ENCODE data around the gene DCDC2. TPM values are rescaled to one million over a fixed set of nuclear protein-coding genes. Genes with fewer than 3 reads are reported as not detected.
A peak's percentile ranks its signal among the peaks of the same experiment; 100 is the strongest.

DCDC2 gene
- total RNA-seq, 1 donor from 2014 or later: 4.5 TPM

DNA sequence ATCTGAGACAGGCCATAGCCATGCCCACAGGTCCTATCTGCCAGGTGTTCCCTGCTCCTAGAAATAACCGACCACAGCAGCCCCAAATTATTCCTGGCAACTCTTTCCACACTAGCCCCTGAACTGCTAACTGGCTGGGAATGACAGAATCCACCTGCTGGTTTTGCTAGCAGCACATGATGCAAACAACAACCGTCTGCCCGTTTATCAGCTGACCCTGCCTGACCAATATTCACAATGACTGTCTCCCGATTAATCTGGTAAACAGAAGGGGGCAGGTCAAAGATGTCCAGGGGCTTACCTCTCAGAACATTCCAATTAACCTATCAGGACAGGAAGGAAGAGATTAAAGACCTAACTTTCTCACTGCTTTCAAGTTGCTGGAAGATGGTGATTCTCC is 130.3 kb downstream of the DCDC2 start:
- H3K9me3 Mint-ChIP-seq (ENCODE audit: unreplicated experiment): no peaks in the 10 kb centered on the region
- no peak for FAIRE-seq
- H3K27ac ChIP-seq (ENCODE audit: low read depth, low read length): no peak overlapping the region

DNA sequence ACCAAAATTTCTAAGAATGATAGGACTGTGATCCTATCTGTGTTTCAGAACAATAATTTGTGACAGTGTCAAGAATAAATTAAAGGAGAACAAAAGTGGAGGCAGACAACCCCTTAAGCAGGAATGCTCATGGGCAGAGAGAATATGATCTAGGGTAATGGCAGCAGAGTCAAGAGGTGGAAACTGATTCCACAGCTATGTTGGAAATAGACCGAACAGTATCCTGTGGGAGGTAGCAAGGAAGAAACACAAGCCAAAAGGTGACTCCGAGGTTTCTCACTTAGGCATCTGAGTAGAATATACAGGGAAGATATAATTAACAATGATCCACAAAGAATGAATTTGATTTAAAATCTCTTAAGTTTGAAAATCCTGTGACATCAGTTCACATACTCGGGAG is 131.3 kb downstream of the DCDC2 start:
- H3K27ac ChIP-seq (ENCODE audit: low read depth, low read length): no peak overlapping the region
- no peaks in the 10 kb centered on the region for H3K79me2 ChIP-seq (ENCODE audit: insufficient read depth, low read length)
- Mint-ChIP-seq H3K27me3 (ENCODE audit: low read depth, unreplicated experiment) (no peaks in the 10 kb centered on the region), H3K4me3 (ENCODE audit: unreplicated experiment) (no peak overlapping the region), H3K4me1 (ENCODE audit: low read depth, unreplicated experiment) (peaks cover 31% of the 10 kb centered on the region), H3K9me3 (ENCODE audit: unreplicated experiment) (no peaks in the 10 kb centered on the region), H3K36me3 (ENCODE audit: low read depth, unreplicated experiment) (no peaks in the 10 kb centered on the region), H3K27ac (ENCODE audit: unreplicated experiment) (no peak overlapping the region)
- peaks cover 4% of the 10 kb centered on the region for H3K4me1 ChIP-seq (ENCODE audit: insufficient read depth, low read length)
- H2AFZ ChIP-seq (ENCODE audit: low read depth, low read length): no peak overlapping the region
- H3K4me3 ChIP-seq (ENCODE audit: insufficient read depth, low read depth, low read length): no peak overlapping the region
- H3K36me3 ChIP-seq (ENCODE audit: insufficient read depth, low read length): no peaks in the 10 kb centered on the region
- DNase-seq (ENCODE audit: low read depth) (no peak), FAIRE-seq (no peak)
- no peaks in the 10 kb centered on the region for H3K9me3 ChIP-seq (ENCODE audit: insufficient read depth, low read depth, low read length)
- H3K27me3 ChIP-seq (ENCODE audit: insufficient read depth, low read length): no peaks in the 10 kb centered on the region
- H3K9ac ChIP-seq (ENCODE audit: low read length): no peak overlapping the region
- no peak for TF ChIP-seq EZH2 (IDR thresholded peaks at IDR 0.05; ENCODE audit: insufficient read depth, low read length)
- TF ChIP-seq, protein P1, sequence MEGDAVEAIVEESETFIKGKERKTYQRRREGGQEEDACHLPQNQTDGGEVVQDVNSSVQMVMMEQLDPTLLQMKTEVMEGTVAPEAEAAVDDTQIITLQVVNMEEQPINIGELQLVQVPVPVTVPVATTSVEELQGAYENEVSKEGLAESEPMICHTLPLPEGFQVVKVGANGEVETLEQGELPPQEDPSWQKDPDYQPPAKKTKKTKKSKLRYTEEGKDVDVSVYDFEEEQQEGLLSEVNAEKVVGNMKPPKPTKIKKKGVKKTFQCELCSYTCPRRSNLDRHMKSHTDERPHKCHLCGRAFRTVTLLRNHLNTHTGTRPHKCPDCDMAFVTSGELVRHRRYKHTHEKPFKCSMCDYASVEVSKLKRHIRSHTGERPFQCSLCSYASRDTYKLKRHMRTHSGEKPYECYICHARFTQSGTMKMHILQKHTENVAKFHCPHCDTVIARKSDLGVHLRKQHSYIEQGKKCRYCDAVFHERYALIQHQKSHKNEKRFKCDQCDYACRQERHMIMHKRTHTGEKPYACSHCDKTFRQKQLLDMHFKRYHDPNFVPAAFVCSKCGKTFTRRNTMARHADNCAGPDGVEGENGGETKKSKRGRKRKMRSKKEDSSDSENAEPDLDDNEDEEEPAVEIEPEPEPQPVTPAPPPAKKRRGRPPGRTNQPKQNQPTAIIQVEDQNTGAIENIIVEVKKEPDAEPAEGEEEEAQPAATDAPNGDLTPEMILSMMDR (IDR thresholded peaks at IDR 0.05; ENCODE audit: insufficient read depth, low read depth, low read length): no peak
- no peaks in the 10 kb centered on the region for H4K20me1 ChIP-seq (ENCODE audit: insufficient read depth, low read length)
- no peak overlapping the region for H3K4me2 ChIP-seq (ENCODE audit: low read length)

More for the DNA sequence above, 130.3 kb downstream of the DCDC2 start:
- Histone ChIP-seq H3K9me3 (ENCODE audit: insufficient read depth, low read depth, low read length) (no peaks in the 10 kb centered on the region), H4K20me1 (ENCODE audit: insufficient read depth, low read length) (no peaks in the 10 kb centered on the region), H3K79me2 (ENCODE audit: insufficient read depth, low read length) (no peaks in the 10 kb centered on the region), H2AFZ (ENCODE audit: low read depth, low read length) (no peak overlapping the region), H3K36me3 (ENCODE audit: insufficient read depth, low read length) (no peaks in the 10 kb centered on the region), H3K4me3 (ENCODE audit: insufficient read depth, low read depth, low read length) (no peak overlapping the region), H3K9ac (ENCODE audit: low read length) (no peak overlapping the region), H3K27me3 (ENCODE audit: insufficient read depth, low read length) (no peaks in the 10 kb centered on the region), H3K4me1 (ENCODE audit: insufficient read depth, low read length) (peaks cover 4% of the 10 kb centered on the region), H3K4me2 (ENCODE audit: low read length) (no peak overlapping the region)
- Mint-ChIP-seq H3K27me3 (ENCODE audit: low read depth, unreplicated experiment) (no peaks in the 10 kb centered on the region), H3K27ac (ENCODE audit: unreplicated experiment) (peak overlapping the region; percentile 23), H3K4me3 (ENCODE audit: unreplicated experiment) (no peak overlapping the region), H3K36me3 (ENCODE audit: low read depth, unreplicated experiment) (no peaks in the 10 kb centered on the region), H3K4me1 (ENCODE audit: low read depth, unreplicated experiment) (peaks cover 31% of the 10 kb centered on the region)
- TF ChIP-seq, protein P1 (IDR thresholded peaks at IDR 0.05; ENCODE audit: insufficient read depth, low read depth, low read length): no peak
- no peak for TF ChIP-seq EZH2 (IDR thresholded peaks at IDR 0.05; ENCODE audit: insufficient read depth, low read length)
- no peak for DNase-seq (ENCODE audit: low read depth)

DNA sequence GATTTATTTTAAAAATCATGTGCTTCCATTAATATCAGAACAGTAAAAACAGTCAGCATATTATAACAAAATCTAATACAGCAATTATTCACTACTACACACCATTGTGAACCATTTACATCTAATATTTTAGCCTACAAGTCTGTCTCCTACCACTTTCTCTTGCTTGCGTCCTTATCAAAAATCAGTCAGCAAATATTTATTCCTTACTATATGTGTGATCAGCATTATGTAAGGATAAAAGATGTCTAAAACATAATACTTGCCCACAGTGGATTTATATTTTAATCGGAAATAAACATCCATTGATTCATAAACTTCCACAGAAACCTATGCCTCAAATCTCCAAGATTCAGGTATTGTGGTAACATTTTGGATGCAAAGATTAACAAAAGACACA is 132.0 kb downstream of the DCDC2 start:
- FAIRE-seq (no peak), DNase-seq (ENCODE audit: low read depth) (no peak)
- Histone ChIP-seq H3K79me2 (ENCODE audit: insufficient read depth, low read length) (no peaks in the 10 kb centered on the region), H2AFZ (ENCODE audit: low read depth, low read length) (no peak overlapping the region), H3K9ac (ENCODE audit: low read length) (no peak overlapping the region), H3K9me3 (ENCODE audit: insufficient read depth, low read depth, low read length) (no peaks in the 10 kb centered on the region), H3K27ac (ENCODE audit: low read depth, low read length) (no peak overlapping the region), H3K4me2 (ENCODE audit: low read length) (no peak overlapping the region), H3K4me1 (ENCODE audit: insufficient read depth, low read length) (peaks cover 4% of the 10 kb centered on the region), H3K27me3 (ENCODE audit: insufficient read depth, low read length) (no peaks in the 10 kb centered on the region), H4K20me1 (ENCODE audit: insufficient read depth, low read length) (no peaks in the 10 kb centered on the region), H3K4me3 (ENCODE audit: insufficient read depth, low read depth, low read length) (no peak overlapping the region), H3K36me3 (ENCODE audit: insufficient read depth, low read length) (no peaks in the 10 kb centered on the region)
- no peaks in the 10 kb centered on the region for H3K9me3 Mint-ChIP-seq (ENCODE audit: unreplicated experiment)
- H3K27me3 Mint-ChIP-seq (ENCODE audit: low read depth, unreplicated experiment): no peaks in the 10 kb centered on the region
- H3K4me3 Mint-ChIP-seq (ENCODE audit: unreplicated experiment): no peak overlapping the region
- TF ChIP-seq, protein P1 (IDR thresholded peaks at IDR 0.05; ENCODE audit: insufficient read depth, low read depth, low read length): no peak
- no peak for TF ChIP-seq EZH2 (IDR thresholded peaks at IDR 0.05; ENCODE audit: insufficient read depth, low read length)
- H3K36me3 Mint-ChIP-seq (ENCODE audit: low read depth, unreplicated experiment): no peaks in the 10 kb centered on the region
- peaks cover 31% of the 10 kb centered on the region for H3K4me1 Mint-ChIP-seq (ENCODE audit: low read depth, unreplicated experiment)
- no peak overlapping the region for H3K27ac Mint-ChIP-seq (ENCODE audit: unreplicated experiment)
